GM08714 (cell line): Measurements from ENCODE around the gene EIF4E3.

Source experiments
- H3K4me3 ChIP-seq: fragments of 200-500 bp; sonication (Bioruptor generic); 2 replicates; pipeline ENCODE4 v1.5.1; 2014; ENCODE audit warnings: mild to moderate bottlenecking, low read length, inconsistent platforms
- ZNF274 ChIP-seq: IDR thresholded peaks from 2 replicates; pipeline ENCODE4 v1.6.1; 2012; ENCODE audit warnings: mild to moderate bottlenecking, low read depth, low read length

Gene EIF4E3

GRCh38 chr3:71734881-71735280 lies 9.7 kb upstream of the EIF4E3 start:
- no peak for TF ChIP-seq ZNF274
- H3K4me3 ChIP-seq = no peak overlapping the region

GRCh38 chr3:71733319-71733718 lies 8.1 kb upstream of the EIF4E3 start:
- TF ChIP-seq ZNF274 = no peak
- H3K4me3 ChIP-seq = no peak overlapping the region

- no peak for TF ChIP-seq ZNF274
- no peak overlapping the region for H3K4me3 ChIP-seq
These were observed 7.4 kb upstream of the EIF4E3 start for GRCh38 chr3:71732637-71733036.

GRCh38 chr3:71728632-71729342 lies 3.6 kb upstream of the EIF4E3 start:
- TF ChIP-seq ZNF274 = no peak
- H3K4me3 ChIP-seq = no peak overlapping the region

- H3K4me3 ChIP-seq = no peak overlapping the region
- no peak for TF ChIP-seq ZNF274
These were observed 944 bp upstream of the EIF4E3 start for GRCh38 chr3:71726146-71726545.

- TF ChIP-seq ZNF274 = no peak
- peak overlapping the region; percentile 61; the same call in 1 of the 2 replicates for H3K4me3 ChIP-seq
These were observed 475 bp downstream of the EIF4E3 start for GRCh38 chr3:71724584-71725270.

- TF ChIP-seq ZNF274 = no peak
- H3K4me3 ChIP-seq = peak overlapping the region; percentile 61; the same call in 1 of the 2 replicates
These were observed 1.1 kb downstream of the EIF4E3 start for GRCh38 chr3:71724171-71724453.

- no peak for TF ChIP-seq ZNF274
- no peak overlapping the region for H3K4me3 ChIP-seq
These were observed 1.6 kb downstream of the EIF4E3 start for GRCh38 chr3:71723452-71724170.

- TF ChIP-seq ZNF274 = no peak
- no peak overlapping the region for H3K4me3 ChIP-seq
These were observed 2.5 kb downstream of the EIF4E3 start for GRCh38 chr3:71722693-71723092.

- TF ChIP-seq ZNF274 = no peak
- H3K4me3 ChIP-seq = no peak overlapping the region
These were observed 3.5 kb downstream of the EIF4E3 start for GRCh38 chr3:71721651-71722157.

- no peak for TF ChIP-seq ZNF274
- H3K4me3 ChIP-seq = no peak overlapping the region
These were observed 4.2 kb downstream of the EIF4E3 start for GRCh38 chr3:71721002-71721401.

- no peak overlapping the region for H3K4me3 ChIP-seq
- TF ChIP-seq ZNF274 = no peak
These were observed 7.1 kb downstream of the EIF4E3 start for GRCh38 chr3:71718072-71718471.

- no peak for TF ChIP-seq ZNF274
- no peak overlapping the region for H3K4me3 ChIP-seq
These were observed 10.6 kb downstream of the EIF4E3 start for GRCh38 chr3:71714595-71714994.

GRCh38 chr3:71713041-71713440 lies 12.2 kb downstream of the EIF4E3 start:
- no peak overlapping the region for H3K4me3 ChIP-seq
- no peak for TF ChIP-seq ZNF274

- no peak overlapping the region for H3K4me3 ChIP-seq
- no peak for TF ChIP-seq ZNF274
These were observed 14.2 kb downstream of the EIF4E3 start for GRCh38 chr3:71710906-71711494.
